Panc1 (cell line): ENCODE data around the gene BRD3OS. TPM values are rescaled to one million over a fixed set of nuclear protein-coding genes. Genes with fewer than 3 reads are reported as not detected.

Source experiments
- ATAC-seq: fragments of 200-7000 bp; cut with Tn5 transposase; 2 replicates; pipeline ENCODE4 v1.9.1; 2020; ENCODE audit warnings: mild to moderate bottlenecking, moderate library complexity
- BruUV-seq: library from RNA; stranded (reverse); fragments of 400-500 nt; replicated peaks from 2 replicates; lab custom pipeline; 2021; lab: Mats Ljungman, UMichigan
- CTCF ChIA-PET: fragments of 300-600 bp; sonication (Branson Sonifier 250); formaldehyde crosslinking; loops from one replicate; lab custom pipeline; 2022; ENCODE audit warnings: antibody characterized with exemption; lab: Charles Lee
- POLR2A ChIA-PET: fragments of 300-600 bp; sonication (Branson Sonifier 250); formaldehyde crosslinking; loops from one replicate; lab custom pipeline; 2022; ENCODE audit warnings: antibody characterized with exemption; lab: Charles Lee
- DNase-seq: peaks from one replicate; pipeline ENCODE4 v3.0.0-alpha.2; 2010; ENCODE audit warnings: low read depth, low spot score
- H3K27ac ChIP-seq: 2 replicates; pipeline ENCODE4 v1.5.1; 2011; ENCODE audit warnings: mild to moderate bottlenecking, low read length, inconsistent platforms
- H3K27me3 ChIP-seq: fragments of 200-500 bp; sonication (Bioruptor generic); 2 replicates; pipeline ENCODE4 v1.6.0; 2014; ENCODE audit warnings: low read length, inconsistent platforms; ENCODE audit not compliant: control insufficient read depth, insufficient read depth
- H3K36me3 ChIP-seq: fragments of 200-500 bp; sonication (Bioruptor generic); 2 replicates; pipeline ENCODE4 v1.5.1; 2014; ENCODE audit warnings: inconsistent platforms, mild to moderate bottlenecking, low read length, moderate library complexity; ENCODE audit not compliant: control insufficient read depth, insufficient read depth
- H3K4me1 ChIP-seq: 2 replicates; pipeline ENCODE4 v1.5.1; 2011; ENCODE audit warnings: inconsistent platforms, mild to moderate bottlenecking, low read length, moderate library complexity; ENCODE audit not compliant: control insufficient read depth, insufficient read depth
- H3K4me3 ChIP-seq, 2 experiments: 2 replicates each; pipeline ENCODE4 v1.5.1; 2011 to 2012; ENCODE audit warnings: low read depth in 2 of 2, low read length in 2 of 2, mild to moderate bottlenecking in 2 of 2, inconsistent platforms in 1 of 2, moderate library complexity in 1 of 2
- H3K9me3 ChIP-seq: fragments of 200-500 bp; sonication (Bioruptor generic); 2 replicates; pipeline ENCODE4 v1.5.1; 2014; ENCODE audit warnings: low read depth, mild to moderate bottlenecking, inconsistent platforms, low read length, moderate library complexity; ENCODE audit not compliant: control insufficient read depth, insufficient read depth
- CTCF ChIP-seq: fragments of 450-650 bp; IDR thresholded peaks from 2 replicates; pipeline ENCODE4 v1.5.1; 2017; ENCODE audit warnings: mild to moderate bottlenecking
- POLR2AphosphoS5 ChIP-seq: IDR thresholded peaks from 2 replicates; pipeline ENCODE4 v1.6.1; 2012; ENCODE audit warnings: mild to moderate bottlenecking, low read depth, low read length, moderate library complexity
- REST ChIP-seq, 2 experiments: IDR thresholded peaks; 2 replicates each; pipeline ENCODE4 v1.6.1; 2011 to 2012; ENCODE audit warnings: low read depth in 2 of 2, control low read depth in 1 of 2, low read length in 1 of 2, mild to moderate bottlenecking in 1 of 2, moderate library complexity in 1 of 2; ENCODE audit not compliant: insufficient read depth in 1 of 2
- SIN3A ChIP-seq: IDR thresholded peaks from 2 replicates; pipeline ENCODE4 v1.6.1; 2012; ENCODE audit warnings: low read depth, mild to moderate bottlenecking, low read length, moderate library complexity, borderline replicate concordance; ENCODE audit not compliant: insufficient read depth
- TCF7L2 ChIP-seq: IDR thresholded peaks from 2 replicates; pipeline ENCODE4 v1.6.1; 2011; ENCODE audit warnings: mild to moderate bottlenecking, low read depth, low read length, inconsistent platforms
- in situ Hi-C: cut with HindIII; loops from 2 replicates; pipeline ENCODE4 v1.10.0; 2016; ENCODE audit warnings: low sequenced_read_pairs, low pct_unique_long_range_greater_than_20kb
- intact Hi-C: fragments of 100-400 bp; cut with micrococcal nuclease; formaldehyde crosslinking; loops from one replicate; pipeline ENCODE4 v1.10.0; 2022; ENCODE audit not compliant: unreplicated experiment
- total RNA-seq: library from RNA; stranded (reverse); gene quantifications from one replicate; pipeline ENCODE4 v1.2.1, GENCODE V29; 2021; ENCODE audit not compliant: unreplicated experiment

BRD3OS gene
- total RNA-seq, 1 experiment from 2014 or later, result 22.1 TPM

GRCh38 chr9:133994353-133995011 is 30.8 kb upstream of the BRD3OS start:
- H3K4me1 ChIP-seq, result peaks cover 14% of the 10 kb centered on the region
- in situ Hi-C loops, result no loop called here
- no peaks in the 10 kb centered on the region for H3K27me3 ChIP-seq
- no peak overlapping the region; the same call in 1 of the 2 replicates for H3K27ac ChIP-seq
- CTCF ChIA-PET, result interaction anchor here (0.6 to 2.3 kb wide), 5 partner anchors 65 to 245 kb away, joined by 3 to 16 read pairs (median 3); no protein-coding TSS in a partner anchor
- intact Hi-C loops, result loop anchor here (1.0 kb wide), 1 partner anchor 201 kb away; no protein-coding TSS in a partner anchor
- no peaks in the 10 kb centered on the region for H3K9me3 ChIP-seq
- no peaks in the 10 kb centered on the region for H3K36me3 ChIP-seq
- no peak for TF ChIP-seq SIN3A
- TF ChIP-seq TCF7L2, result no peak
- TF ChIP-seq REST (IDR thresholded peaks at IDR 0.05; ENCODE audit: insufficient read depth in 1 of 2, low read depth in 2 of 2, low read length in 1 of 2), result no peak
- TF ChIP-seq CTCF, result peak; percentile 93
- no peak for TF ChIP-seq POLR2AphosphoS5
- ATAC-seq (peak; percentile 64), DNase-seq (no peak)
- POLR2A ChIA-PET, result no interaction called here
- no peak overlapping the region; a peak in 1 of 4 replicates for H3K4me3 ChIP-seq
- BruUV-seq, result no TSS peak

GRCh38 chr9:133995012-133995896 is 30.0 kb upstream of the BRD3OS start:
- Histone ChIP-seq H3K27me3 (no peaks in the 10 kb centered on the region), H3K27ac (no peak overlapping the region), H3K4me1 (peaks cover 11% of the 10 kb centered on the region), H3K36me3 (no peaks in the 10 kb centered on the region), H3K4me3 (no peak overlapping the region), H3K9me3 (no peaks in the 10 kb centered on the region)
- ChIA-PET POLR2A (no interaction called here), CTCF (interaction anchor here (1.2 to 2.3 kb wide), 4 partner anchors 104 to 245 kb away, joined by 3 to 16 read pairs (median 7); no protein-coding TSS in a partner anchor)
- no peak for DNase-seq
- in situ Hi-C loops (no loop called here), intact Hi-C loops (no loop called here)
- TF ChIP-seq REST (IDR thresholded peaks at IDR 0.05; ENCODE audit: insufficient read depth in 1 of 2, low read depth in 2 of 2, low read length in 1 of 2) (no peak), CTCF (no peak), POLR2AphosphoS5 (no peak), SIN3A (no peak), TCF7L2 (no peak)
- ATAC-seq, result no peak
- no TSS peak for BruUV-seq
